SU-DHL-6 (cell line): ENCODE data around the gene CTNS.

Source experiments
- H2AFZ ChIP-seq: fragments of 200-600 bp; sonication (generic); 2 replicates; pipeline ENCODE4 v1.6.1; 2014; ENCODE audit warnings: low read depth, mild to moderate bottlenecking, moderate library complexity, mixed read lengths, antibody characterized with exemption, low read length; ENCODE audit not compliant: severe bottlenecking
- H3F3A ChIP-seq: fragments of 200-600 bp; shearing (Covaris generic); 2 replicates; pipeline ENCODE4 v1.6.0; 2016; ENCODE audit warnings: antibody characterized with exemption, mild to moderate bottlenecking; ENCODE audit not compliant: insufficient read depth
- H3K27ac ChIP-seq: fragments of 200-600 bp; sonication (generic); 2 replicates; pipeline ENCODE4 v1.5.1; 2016; ENCODE audit warnings: low read depth, mild to moderate bottlenecking, low read length, moderate library complexity, mixed read lengths
- H3K27me3 ChIP-seq: fragments of 200-600 bp; sonication (generic), shearing (Covaris generic); 2 replicates; pipeline ENCODE4 v1.6.0; 2014; ENCODE audit warnings: mild to moderate bottlenecking, low read length
- H3K36me3 ChIP-seq: fragments of 200-600 bp; sonication (generic); 2 replicates; pipeline ENCODE4 v1.6.1; 2014; ENCODE audit warnings: mild to moderate bottlenecking, low read length, mixed read lengths
- H3K4me2 ChIP-seq: fragments of 300-600, 200-600 bp; shearing (Covaris generic), sonication (generic); 2 replicates; pipeline ENCODE4 v1.6.0; 2014; ENCODE audit warnings: low read length, low read depth, mild to moderate bottlenecking; ENCODE audit not compliant: poor library complexity, severe bottlenecking
- H3K4me3 ChIP-seq: fragments of 200-600 bp; sonication (generic); 2 replicates; pipeline ENCODE4 v1.5.1; 2014; ENCODE audit warnings: antibody characterized with exemption, low read length, mild to moderate bottlenecking, mixed read lengths; ENCODE audit not compliant: insufficient read depth, poor library complexity, severe bottlenecking
- H3K79me2 ChIP-seq: fragments of 200-600 bp; sonication (generic); 2 replicates; pipeline ENCODE4 v1.6.1; 2014; ENCODE audit warnings: mild to moderate bottlenecking, low read length, moderate library complexity; ENCODE audit not compliant: insufficient read depth
- H3K9ac ChIP-seq: fragments of 200-600 bp; sonication (generic); 2 replicates; pipeline ENCODE4 v1.7.0; 2014; ENCODE audit warnings: mild to moderate bottlenecking, low read length
- H3K9me2 ChIP-seq: fragments of 200-600 bp; sonication (generic); replicated peaks from 2 replicates; pipeline ENCODE4 v1.6.1; 2014; ENCODE audit warnings: low read length; ENCODE audit not compliant: insufficient read depth
- H3K9me3 ChIP-seq: fragments of 200-600 bp; sonication (generic); 2 replicates; pipeline ENCODE4 v1.6.1; 2014; ENCODE audit warnings: low read length, mixed read lengths; ENCODE audit not compliant: insufficient read depth
- H4K20me1 ChIP-seq: fragments of 200-600 bp; sonication (generic); 2 replicates; pipeline ENCODE4 v1.6.1; 2014; ENCODE audit warnings: low read depth, mild to moderate bottlenecking, antibody characterized with exemption, low read length, moderate library complexity, mixed read lengths
- EZH2phosphoT487 ChIP-seq: fragments of 200-600 bp; sonication (generic), shearing (Covaris generic); conservative IDR thresholded peaks from 2 replicates; pipeline ENCODE4 v1.6.1; 2018; ENCODE audit warnings: mild to moderate bottlenecking, antibody characterized with exemption, low read length, moderate library complexity, mixed read lengths
- TF ChIP-seq, protein P1 (sequence below): fragments of 200-600 bp; sonication (generic); IDR thresholded peaks from one replicate; pipeline ENCODE4 v1.5.1; 2017; ENCODE audit warnings: antibody characterized with exemption, mild to moderate bottlenecking, low read length, moderate library complexity; ENCODE audit not compliant: insufficient read depth, poor library complexity, severe bottlenecking

CTNS gene

DNA sequence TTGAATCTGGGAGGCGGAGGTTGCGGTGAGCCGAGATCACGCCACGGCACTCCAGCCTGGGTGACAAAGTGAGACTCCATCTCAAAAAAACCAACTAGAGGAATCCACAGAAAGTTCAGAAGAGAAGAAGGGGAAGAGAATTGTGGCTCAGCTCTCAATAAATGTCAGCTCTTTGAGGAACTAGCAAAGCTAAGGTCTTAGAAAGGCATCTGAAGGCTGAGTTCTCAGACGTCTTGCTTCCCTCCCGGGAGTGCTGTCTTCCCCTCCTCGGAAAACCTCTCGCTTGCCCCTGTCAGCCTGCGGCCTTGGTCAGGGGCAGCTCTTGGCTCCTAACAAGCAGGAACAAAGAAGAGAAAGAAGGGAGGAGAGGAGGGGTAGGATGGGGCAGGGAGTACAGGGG is 5.8 kb upstream of the CTNS start:
- peaks cover 14% of the 10 kb centered on the region; the same call in 1 of the 2 replicates for H3K79me2 ChIP-seq
- no peak overlapping the region for H3K4me2 ChIP-seq
- H3K9me3 ChIP-seq = no peaks in the 10 kb centered on the region
- no peaks in the 10 kb centered on the region for H3K36me3 ChIP-seq
- TF ChIP-seq, protein P1, sequence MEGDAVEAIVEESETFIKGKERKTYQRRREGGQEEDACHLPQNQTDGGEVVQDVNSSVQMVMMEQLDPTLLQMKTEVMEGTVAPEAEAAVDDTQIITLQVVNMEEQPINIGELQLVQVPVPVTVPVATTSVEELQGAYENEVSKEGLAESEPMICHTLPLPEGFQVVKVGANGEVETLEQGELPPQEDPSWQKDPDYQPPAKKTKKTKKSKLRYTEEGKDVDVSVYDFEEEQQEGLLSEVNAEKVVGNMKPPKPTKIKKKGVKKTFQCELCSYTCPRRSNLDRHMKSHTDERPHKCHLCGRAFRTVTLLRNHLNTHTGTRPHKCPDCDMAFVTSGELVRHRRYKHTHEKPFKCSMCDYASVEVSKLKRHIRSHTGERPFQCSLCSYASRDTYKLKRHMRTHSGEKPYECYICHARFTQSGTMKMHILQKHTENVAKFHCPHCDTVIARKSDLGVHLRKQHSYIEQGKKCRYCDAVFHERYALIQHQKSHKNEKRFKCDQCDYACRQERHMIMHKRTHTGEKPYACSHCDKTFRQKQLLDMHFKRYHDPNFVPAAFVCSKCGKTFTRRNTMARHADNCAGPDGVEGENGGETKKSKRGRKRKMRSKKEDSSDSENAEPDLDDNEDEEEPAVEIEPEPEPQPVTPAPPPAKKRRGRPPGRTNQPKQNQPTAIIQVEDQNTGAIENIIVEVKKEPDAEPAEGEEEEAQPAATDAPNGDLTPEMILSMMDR = no peak
- TF ChIP-seq EZH2phosphoT487 = no peak
- no peaks in the 10 kb centered on the region for H3K27me3 ChIP-seq
- H3K27ac ChIP-seq = no peak overlapping the region
- H3K9me2 ChIP-seq = no peaks in the 10 kb centered on the region
- no peak overlapping the region for H2AFZ ChIP-seq
- no peak overlapping the region for H3K4me3 ChIP-seq
- H4K20me1 ChIP-seq = no peaks in the 10 kb centered on the region
- H3F3A ChIP-seq = no peaks in the 10 kb centered on the region
- no peak overlapping the region for H3K9ac ChIP-seq

DNA sequence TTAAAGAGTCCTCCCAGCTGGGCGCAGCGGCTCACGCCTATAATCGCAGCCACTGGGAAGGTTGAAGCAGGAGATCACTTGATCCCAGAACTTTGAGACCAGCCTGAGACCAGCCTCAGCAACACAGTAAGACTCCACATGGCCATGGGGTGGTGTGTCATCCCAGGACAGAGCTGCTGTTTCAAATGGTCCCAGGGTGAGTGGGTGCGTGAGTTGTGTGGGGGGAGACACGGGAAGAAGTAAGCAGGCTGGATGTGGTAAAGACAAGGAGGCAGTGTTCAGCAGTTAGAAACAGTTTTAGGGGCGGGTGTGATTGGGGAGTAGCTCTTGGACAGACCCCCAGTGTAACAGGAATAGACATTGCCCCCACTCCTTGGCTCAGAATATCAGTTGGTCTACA is 4.3 kb upstream of the CTNS start:
- no peaks in the 10 kb centered on the region for H3K9me2 ChIP-seq
- H3K9me3 ChIP-seq = no peaks in the 10 kb centered on the region
- H3K27ac ChIP-seq = no peak overlapping the region
- no peaks in the 10 kb centered on the region for H3F3A ChIP-seq
- no peaks in the 10 kb centered on the region for H4K20me1 ChIP-seq
- no peak overlapping the region for H3K4me2 ChIP-seq
- no peaks in the 10 kb centered on the region for H3K36me3 ChIP-seq
- H3K9ac ChIP-seq = no peak overlapping the region
- no peak for TF ChIP-seq EZH2phosphoT487
- TF ChIP-seq, protein P1 = no peak
- no peaks in the 10 kb centered on the region for H3K27me3 ChIP-seq
- H3K4me3 ChIP-seq = no peak overlapping the region
- peaks cover 14% of the 10 kb centered on the region; the same call in 1 of the 2 replicates for H3K79me2 ChIP-seq
- H2AFZ ChIP-seq = no peak overlapping the region

DNA sequence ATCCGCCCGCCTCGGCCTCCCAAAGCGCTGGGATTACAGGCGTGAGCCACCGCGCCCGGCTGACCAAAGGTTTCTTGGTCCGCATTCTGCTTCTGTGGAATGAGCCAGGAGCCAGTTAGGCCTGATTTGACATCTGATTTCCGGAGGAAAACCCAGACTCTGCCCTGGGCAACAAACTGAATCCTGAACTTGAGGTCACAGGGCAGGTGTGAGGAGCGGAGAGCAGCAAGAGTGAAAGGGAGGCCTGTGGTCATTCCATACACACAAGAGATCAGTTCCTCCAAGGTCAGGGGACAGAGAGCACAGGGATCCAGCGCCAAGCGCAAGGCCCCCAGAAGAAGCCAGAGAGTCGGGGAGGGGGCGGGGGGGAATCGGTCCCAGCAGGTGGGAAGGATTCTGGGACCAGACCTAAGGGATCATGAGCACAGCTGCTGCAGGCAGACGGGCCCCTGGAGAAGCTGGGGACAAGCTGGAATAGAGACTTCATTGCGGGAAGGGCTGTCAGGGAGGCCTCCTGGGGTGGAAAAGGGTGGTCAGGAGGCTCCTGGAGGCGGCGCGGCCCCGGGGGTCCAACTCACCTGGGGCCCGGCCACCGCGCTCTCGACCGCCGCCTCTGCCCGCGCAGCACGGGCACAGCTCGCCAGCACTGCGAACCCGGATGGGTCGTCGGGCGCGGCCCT is 946 bp upstream of the CTNS start:
- TF ChIP-seq, protein P1 = no peak
- no peak for TF ChIP-seq EZH2phosphoT487
- no peaks in the 10 kb centered on the region for H3K27me3 ChIP-seq
- H4K20me1 ChIP-seq = no peaks in the 10 kb centered on the region
- peak overlapping the region; percentile 62 for H2AFZ ChIP-seq
- 0 out of 2 replicates have a peak, but pooled peaks cover 4% of the 10 kb centered on the region for H3F3A ChIP-seq
- H3K9me3 ChIP-seq = no peaks in the 10 kb centered on the region
- peak overlapping the region; percentile 81 for H3K9ac ChIP-seq
- no peaks in the 10 kb centered on the region for H3K36me3 ChIP-seq
- peak overlapping the region; percentile 86 for H3K4me3 ChIP-seq
- H3K9me2 ChIP-seq = no peaks in the 10 kb centered on the region
- H3K27ac ChIP-seq = peak overlapping the region; percentile 85; the same call in 1 of the 2 replicates
- peaks cover 14% of the 10 kb centered on the region; the same call in 1 of the 2 replicates for H3K79me2 ChIP-seq
- H3K4me2 ChIP-seq = peak overlapping the region; percentile 65
